Mammary microvascular endothelial cell (primary cell): ENCODE results near the gene ACAN. TPM values are rescaled to one million over a fixed set of nuclear protein-coding genes. Genes with fewer than 3 reads are reported as not detected.

Experiments
- total RNA-seq: library from RNA; depleted of rRNA; stranded (reverse); fragments of >200 nt; gene quantifications from 2 replicates; pipeline ENCODE4 v1.2.3, GENCODE V29; 2015

The ACAN gene
- under 0.01 TPM in 1 of 2 replicates, not detected in the other for total RNA-seq

GRCh38 chr15:88803241-88803919, at the start of gene ACAN:
ACAN (plus strand) TSS chr15:88803436; CDS start chr15:88836207, 32,771 bp downstream.

GRCh38 chr15:88894819-88895767, 91.9 kb downstream of the ACAN start, which contains the start of gene HAPLN3:
HAPLN3 (minus strand) TSS chr15:88895544; CDS start chr15:88887298, 8,246 bp downstream.

GRCh38 chr15:88913017-88913849, 110.0 kb downstream of the ACAN start, which contains the start of gene MFGE8:
MFGE8 (minus strand) TSS chr15:88913379; CDS start chr15:88913319, 60 bp downstream.

Other genes starting within 250 kb of the ACAN start
- gene AEN, start 182.1 kb upstream of the ACAN start, total RNA-seq, result 62.8 and 67.7 TPM in 2 replicates
- gene ISG20, start 164.4 kb upstream of the ACAN start, total RNA-seq, result 15.0 and 18.9 TPM in 2 replicates
- gene HAPLN3, start 92.1 kb downstream of the ACAN start, total RNA-seq, result 10.5 and 11.7 TPM in 2 replicates
- 32.6 and 39.8 TPM in 2 replicates for gene MFGE8, start 109.9 kb downstream of the ACAN start, total RNA-seq